ENCODE measurements around the gene HSPG2. TPM values are rescaled to one million over a fixed set of nuclear protein-coding genes. Genes with fewer than 3 reads are reported as not detected.

HSPG2 gene
- total RNA-seq, 1 donor from 2014 or later, result 101 TPM

DNA sequence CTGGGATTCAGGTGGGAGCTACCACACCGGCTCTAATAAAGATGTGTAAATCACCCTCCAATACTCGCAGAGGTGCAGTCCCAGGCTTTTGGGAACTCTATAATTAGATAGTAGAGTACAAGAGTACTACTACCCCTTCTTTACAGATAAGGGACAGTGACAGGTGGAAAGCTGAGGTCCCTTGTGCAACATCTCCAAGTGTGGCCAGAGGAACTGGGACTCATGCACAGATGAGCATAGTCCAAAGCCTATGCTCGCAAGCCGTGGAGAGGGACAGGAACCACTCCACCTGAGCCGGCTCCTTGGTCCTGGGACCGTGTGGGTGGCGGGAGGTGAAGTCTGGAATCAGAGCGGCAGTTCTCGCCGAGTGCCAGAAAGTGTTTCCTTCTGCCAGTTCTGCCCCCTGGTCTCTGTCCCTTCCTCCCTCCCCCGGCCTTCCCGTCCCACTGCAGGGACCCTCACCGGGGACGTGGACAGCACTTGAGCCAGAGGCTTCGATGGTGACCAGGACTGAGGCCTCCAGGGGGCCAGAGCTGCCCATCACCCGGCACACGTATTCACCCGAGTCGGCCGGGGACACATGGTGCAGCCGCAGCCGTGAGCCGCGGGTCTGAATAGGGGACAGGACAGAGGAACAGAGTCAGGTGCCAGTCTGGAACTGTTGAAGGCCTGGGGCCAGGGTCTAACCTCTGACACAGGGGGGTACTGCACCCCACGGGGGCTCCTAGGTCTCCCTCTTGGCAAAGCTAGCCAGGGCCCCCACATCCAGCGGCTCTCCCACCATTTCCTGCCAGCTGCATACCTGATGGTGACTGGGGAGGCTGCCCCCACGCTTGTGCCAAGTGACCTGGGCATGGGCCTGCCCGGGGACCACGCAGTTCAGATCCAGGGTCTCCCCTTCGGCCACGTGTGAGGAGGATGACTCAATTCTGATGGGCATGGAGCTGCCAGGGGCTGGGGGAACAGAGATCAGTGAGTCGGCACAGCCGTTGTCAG lies 91.2 kb downstream of the HSPG2 start:
- Mint-ChIP-seq H3K36me3 (ENCODE audit: low read depth) (no peaks in the 10 kb centered on the region), H3K4me1 (no peaks in the 10 kb centered on the region), H3K27me3 (ENCODE audit: low read depth) (no peaks in the 10 kb centered on the region), H3K9me3 (no peaks in the 10 kb centered on the region), H3K27ac (ENCODE audit: unreplicated experiment) (no peak overlapping the region), H3K4me3 (no peak overlapping the region)
- TF ChIP-seq CTCF (conservative IDR thresholded peaks at IDR 0.05), result no peak
- no peak for DNase-seq (ENCODE audit: low read depth, low spot score)

DNA sequence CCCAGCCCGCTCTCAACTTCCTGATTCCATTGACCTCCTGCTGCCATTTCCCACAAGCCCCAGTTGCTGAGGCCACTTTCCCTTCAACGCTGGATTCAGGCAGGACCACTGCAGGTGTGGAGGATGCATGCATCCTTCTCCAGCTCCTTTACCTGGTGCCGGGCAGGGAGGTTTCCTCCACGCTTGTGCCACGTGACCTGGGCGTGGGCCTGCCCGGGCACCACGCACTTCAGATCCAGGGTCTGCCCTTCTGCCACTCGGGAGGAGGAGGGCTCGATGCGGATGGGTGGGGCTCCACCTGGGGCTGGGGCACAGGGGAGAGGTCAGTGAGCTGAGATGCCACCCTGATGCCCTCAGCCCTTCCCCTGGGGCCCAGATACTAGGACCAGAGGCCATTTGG lies 93.1 kb downstream of the HSPG2 start:
- no peak for TF ChIP-seq CTCF (conservative IDR thresholded peaks at IDR 0.05)
- Mint-ChIP-seq H3K9me3 (no peaks in the 10 kb centered on the region), H3K27ac (ENCODE audit: unreplicated experiment) (no peak overlapping the region)

GRCh38 chr1:21843208-21843607 lies 93.9 kb downstream of the HSPG2 start:
- Mint-ChIP-seq H3K4me3 (no peak overlapping the region), H3K4me1 (no peaks in the 10 kb centered on the region), H3K36me3 (ENCODE audit: low read depth) (no peaks in the 10 kb centered on the region), H3K9me3 (no peaks in the 10 kb centered on the region), H3K27me3 (ENCODE audit: low read depth) (no peaks in the 10 kb centered on the region), H3K27ac (ENCODE audit: unreplicated experiment) (no peak overlapping the region)
- no peak for TF ChIP-seq CTCF (conservative IDR thresholded peaks at IDR 0.05)
- DNase-seq (ENCODE audit: low read depth, low spot score), result no peak

More for the DNA sequence above, 93.1 kb downstream of the HSPG2 start:
- H3K36me3 Mint-ChIP-seq (ENCODE audit: low read depth), result no peaks in the 10 kb centered on the region
- DNase-seq (ENCODE audit: low read depth, low spot score), result no peak
- H3K27me3 Mint-ChIP-seq (ENCODE audit: low read depth), result no peaks in the 10 kb centered on the region
- H3K4me3 Mint-ChIP-seq, result no peak overlapping the region
- H3K4me1 Mint-ChIP-seq, result no peaks in the 10 kb centered on the region

DNA sequence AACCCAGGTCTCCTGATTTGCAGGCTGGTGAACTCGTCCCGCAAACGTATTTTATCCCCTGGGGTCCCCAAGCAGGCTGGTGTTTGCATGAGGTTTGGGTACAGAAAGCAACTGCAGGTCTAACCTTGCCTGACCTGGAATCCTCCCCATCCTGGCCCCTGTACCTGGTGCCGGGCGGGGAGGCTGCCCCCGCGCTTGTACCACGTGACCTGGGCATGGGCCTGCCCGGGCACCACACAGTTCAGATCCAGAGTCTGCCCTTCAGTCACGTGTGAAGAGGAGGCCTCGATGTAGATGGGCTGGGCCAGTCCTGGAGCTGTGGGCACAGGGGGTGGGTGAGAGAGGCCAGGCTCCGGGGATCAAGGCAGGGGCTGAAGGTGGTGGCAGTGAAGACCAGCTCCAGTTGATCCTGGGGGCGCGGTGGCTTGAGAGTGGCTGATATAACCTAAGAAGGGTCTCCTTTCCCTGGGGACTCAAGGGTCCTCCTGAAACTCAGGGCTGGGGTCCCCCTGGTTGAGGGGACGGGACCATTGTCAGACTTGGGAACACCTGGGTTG lies 94.4 kb downstream of the HSPG2 start:
- no peak for TF ChIP-seq CTCF (conservative IDR thresholded peaks at IDR 0.05)
- Mint-ChIP-seq H3K9me3 (no peaks in the 10 kb centered on the region), H3K4me3 (no peak overlapping the region), H3K4me1 (no peaks in the 10 kb centered on the region), H3K36me3 (ENCODE audit: low read depth) (no peaks in the 10 kb centered on the region), H3K27ac (ENCODE audit: unreplicated experiment) (no peak overlapping the region), H3K27me3 (ENCODE audit: low read depth) (no peaks in the 10 kb centered on the region)
- no peak for DNase-seq (ENCODE audit: low read depth, low spot score)

DNA sequence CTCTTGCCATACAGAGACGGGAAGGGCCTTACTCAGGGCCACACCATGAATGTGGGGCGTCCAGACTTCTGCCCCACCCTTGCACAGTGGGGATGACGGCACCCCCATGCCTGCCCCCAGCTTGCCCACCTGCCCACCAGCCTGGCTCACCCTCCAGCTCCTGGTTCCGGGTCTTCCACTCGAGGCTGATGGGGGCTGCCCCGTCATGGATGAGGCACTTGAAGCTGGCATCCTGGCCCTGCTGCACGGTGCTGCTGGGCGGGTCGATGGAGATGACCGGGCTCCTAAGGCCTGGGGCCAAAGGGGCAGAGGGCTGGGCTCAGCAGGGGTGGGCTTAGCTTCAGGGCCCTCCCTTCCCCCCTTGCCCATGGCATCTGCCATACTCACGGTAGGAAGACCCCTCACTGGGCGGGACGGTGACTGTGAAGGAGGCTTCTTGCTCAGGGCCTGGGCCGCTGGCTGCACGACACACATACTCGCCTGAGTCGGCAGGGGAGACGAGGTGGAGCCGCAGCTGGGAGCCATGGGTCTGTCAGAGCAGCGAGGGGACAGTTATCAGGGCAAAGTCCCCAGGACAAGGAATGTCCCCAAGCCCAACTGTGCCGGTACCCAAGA lies 95.2 kb downstream of the HSPG2 start:
- Mint-ChIP-seq H3K4me3 (no peak overlapping the region), H3K4me1 (no peaks in the 10 kb centered on the region), H3K9me3 (no peaks in the 10 kb centered on the region), H3K27ac (ENCODE audit: unreplicated experiment) (no peak overlapping the region), H3K27me3 (ENCODE audit: low read depth) (no peaks in the 10 kb centered on the region), H3K36me3 (ENCODE audit: low read depth) (no peaks in the 10 kb centered on the region)
- TF ChIP-seq CTCF (conservative IDR thresholded peaks at IDR 0.05), result no peak
- no peak for DNase-seq (ENCODE audit: low read depth, low spot score)
